ENCODE measurements around the gene KRT26. TPM values are rescaled to one million over a fixed set of nuclear protein-coding genes. Genes with fewer than 3 reads are reported as not detected.
A peak's percentile ranks its signal among the peaks of the same experiment; 100 is the strongest.

Gene KRT26
- total and polyA plus RNA-seq, 10 of the 15 experiments (the other 5 are each of a cell fraction or from before 2014, with no cell fraction given) = not detected

DNA sequence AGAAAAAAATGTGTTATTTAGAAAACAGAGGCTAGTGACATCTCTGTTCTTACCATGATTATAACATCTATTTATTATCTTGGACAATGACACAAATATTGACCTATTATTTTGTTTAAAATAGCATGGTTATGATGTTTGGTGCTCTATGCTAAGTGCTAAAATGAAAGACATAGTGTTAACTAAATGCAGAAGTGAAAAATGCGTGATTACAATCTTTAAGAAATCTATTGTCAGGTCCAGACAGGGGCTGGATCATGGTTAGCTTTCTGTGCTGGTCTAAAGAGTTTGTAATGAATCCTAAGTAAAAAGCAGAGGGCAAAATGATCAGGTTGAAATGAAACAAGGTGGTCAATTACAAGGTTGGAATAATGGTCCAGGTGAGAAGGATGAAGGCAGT, 28.4 kb upstream of the KRT26 start (continued):
- no peak for TF ChIP-seq USF2 (IDR thresholded peaks at IDR 0.05; ENCODE audit: borderline replicate concordance, low read depth, low read length)
- no peak for TF ChIP-seq NFYA (IDR thresholded peaks at IDR 0.05; ENCODE audit: borderline replicate concordance, low read depth, low read length)
- TF ChIP-seq DPF2 (IDR thresholded peaks at IDR 0.05) = 0 out of 2 replicates have a peak, but pooled peaks have one; percentile 40
- no peak for TF ChIP-seq RELA (IDR thresholded peaks at IDR 0.05; ENCODE audit: borderline replicate concordance, partially characterized antibody)
- no peak for TF ChIP-seq BCL11A (IDR thresholded peaks at IDR 0.05; ENCODE audit: low read depth, low read length)
- TF ChIP-seq ZNF622 (IDR thresholded peaks at IDR 0.05) = no peak
- no peak for TF ChIP-seq CUX1 (IDR thresholded peaks at IDR 0.05; ENCODE audit: insufficient replicate concordance, low read depth, low read length)
- TF ChIP-seq SPI1 (IDR thresholded peaks at IDR 0.05; ENCODE audit: borderline replicate concordance, insufficient read depth, low read depth, low read length) = peak; percentile 75; the same call in 1 of the 2 replicates
- no peak for TF ChIP-seq CREM (IDR thresholded peaks at IDR 0.05; ENCODE audit: low read depth)
- TF ChIP-seq PRDM15 (CRISPR knock-in tag; IDR thresholded peaks at IDR 0.05) = no peak
- TF ChIP-seq RELB (IDR thresholded peaks at IDR 0.05; ENCODE audit: low read depth) = 0 out of 2 replicates have a peak, but pooled peaks have one; percentile 37
- TF ChIP-seq EP300 (IDR thresholded peaks at IDR 0.05; ENCODE audit: borderline replicate concordance in 1 of 2, control insufficient read depth in 1 of 2, low read depth in 2 of 2, low read length in 2 of 2) = peak; percentile 48 to 58; a peak in 2 of 4 replicates
- no peak for TF ChIP-seq LARP7 (IDR thresholded peaks at IDR 0.05)
- no peak for TF ChIP-seq HDGF (IDR thresholded peaks at IDR 0.05)
- TF ChIP-seq MTA2 (IDR thresholded peaks at IDR 0.05; ENCODE audit: low read depth) = peak; percentile 70
- no peak for TF ChIP-seq NFYB (IDR thresholded peaks at IDR 0.05; ENCODE audit: insufficient read depth, low read depth, low read length)
- TF ChIP-seq ATF2 (IDR thresholded peaks at IDR 0.05; ENCODE audit: low read length) = no peak
- TF ChIP-seq GATAD2B (conservative IDR thresholded peaks at IDR 0.05; ENCODE audit: low read depth) = no peak

Data from GM12878 (cell line).